Stimulated activated CD8-positive, alpha-beta memory T cell treated with anti-CD3 and anti-CD28 coated beads, Interleukin-12 subunit alpha, Interleukin-12 subunit beta, amount 100 ng/mL, for 4 hours (primary cell): ENCODE measurements around the gene KIAA2012.

Experiments
- DNase-seq: peaks from one replicate; pipeline ENCODE4 v3.0.0-alpha.2; 2020; ENCODE audit warnings: low read depth

KIAA2012 gene

GRCh38 chr2:202149936-202150335 lies 76.9 kb downstream of the KIAA2012 start:
- no peak for DNase-seq

- no peak for DNase-seq
Measured at GRCh38 chr2:202152104-202152715, 79.2 kb downstream of the KIAA2012 start.

GRCh38 chr2:202154613-202155012 lies 81.6 kb downstream of the KIAA2012 start:
- no peak for DNase-seq

GRCh38 chr2:202157211-202157990 lies 84.3 kb downstream of the KIAA2012 start:
- no peak for DNase-seq

GRCh38 chr2:202158796-202159195 lies 85.7 kb downstream of the KIAA2012 start:
- no peak for DNase-seq

GRCh38 chr2:202161151-202161835 lies 88.2 kb downstream of the KIAA2012 start:
- no peak for DNase-seq

GRCh38 chr2:202164411-202164810 lies 91.4 kb downstream of the KIAA2012 start:
- no peak for DNase-seq

- no peak for DNase-seq
Measured at GRCh38 chr2:202165208-202165607, 92.2 kb downstream of the KIAA2012 start.

GRCh38 chr2:202165945-202166344 lies 92.9 kb downstream of the KIAA2012 start:
- DNase-seq: no peak

- DNase-seq: no peak
Measured at GRCh38 chr2:202169131-202169530, 96.1 kb downstream of the KIAA2012 start.

GRCh38 chr2:202169832-202170424 lies 96.9 kb downstream of the KIAA2012 start:
- DNase-seq: no peak

GRCh38 chr2:202171241-202171825 lies 98.3 kb downstream of the KIAA2012 start:
- DNase-seq: no peak

- DNase-seq: no peak
Measured at GRCh38 chr2:202172439-202173211, 99.6 kb downstream of the KIAA2012 start.

- no peak for DNase-seq
Measured at GRCh38 chr2:202178346-202178958, 105.4 kb downstream of the KIAA2012 start.

- DNase-seq: no peak
Measured at GRCh38 chr2:202184557-202184956, 111.5 kb downstream of the KIAA2012 start.

GRCh38 chr2:202185156-202185555 lies 112.1 kb downstream of the KIAA2012 start:
- no peak for DNase-seq

- DNase-seq: no peak
Measured at GRCh38 chr2:202186641-202187202, 113.7 kb downstream of the KIAA2012 start.

GRCh38 chr2:202187570-202187969 lies 114.5 kb downstream of the KIAA2012 start:
- no peak for DNase-seq

- no peak for DNase-seq
Measured at GRCh38 chr2:202193305-202193704, 120.2 kb downstream of the KIAA2012 start.

GRCh38 chr2:202193881-202194353 lies 120.9 kb downstream of the KIAA2012 start:
- no peak for DNase-seq

- DNase-seq: no peak
Measured at GRCh38 chr2:202194418-202194817, 121.4 kb downstream of the KIAA2012 start.
